Testis (tissue), 2 donors: ENCODE measurements around the gene C16orf90.

Experiments
- POLR2A ChIP-seq: fragments of 450-650 bp; IDR thresholded peaks from one replicate; pipeline ENCODE4 v1.6.1; 2017; ENCODE audit warnings: antibody characterized with exemption, mild to moderate bottlenecking, moderate library complexity
- TF ChIP-seq, protein P1 (sequence below), 3 experiments: fragments of 450-650 bp in 2 of 3; fragments of 200-600 bp in 1 of 3; sonication (generic) in 1 of 3; IDR thresholded peaks; one replicate each; pipeline ENCODE4 v1.5.1; 2016 to 2019; ENCODE audit warnings: antibody characterized with exemption in 3 of 3, mild to moderate bottlenecking in 2 of 3, moderate library complexity in 1 of 3

DNA sequence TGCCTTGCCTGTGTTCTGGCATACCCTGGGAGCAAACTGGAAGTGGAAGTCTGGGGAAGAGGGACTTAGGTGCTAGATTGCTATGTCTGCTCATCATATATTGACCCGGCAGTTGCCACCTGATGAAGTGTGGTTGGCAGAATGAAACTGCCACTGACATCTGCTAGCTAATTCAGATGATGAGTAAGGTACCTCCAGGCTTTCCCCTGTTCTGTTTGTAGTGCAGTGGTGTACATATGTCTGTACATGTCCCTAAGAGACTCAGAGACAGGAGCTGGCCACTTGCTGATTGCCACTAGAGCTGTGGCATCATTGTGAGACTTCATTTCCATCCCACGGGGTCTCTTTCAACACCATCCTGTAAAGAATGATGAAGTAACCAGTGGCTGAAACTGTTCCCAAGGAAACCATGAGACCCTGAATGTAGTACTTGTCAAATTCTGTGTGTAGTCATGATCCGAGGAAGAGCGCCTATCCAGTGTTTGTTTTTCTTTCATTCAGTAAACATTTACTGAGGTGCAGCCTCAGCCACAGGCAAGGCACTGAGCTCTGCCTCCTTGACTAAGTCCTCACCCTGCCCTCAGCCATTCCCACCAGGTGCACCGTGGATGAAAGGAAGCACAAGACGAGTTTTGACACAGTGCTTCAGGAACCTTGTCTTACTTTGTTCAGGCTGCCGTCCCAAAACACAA, 18.7 kb upstream of the C16orf90 start:
- TF ChIP-seq, protein P1, sequence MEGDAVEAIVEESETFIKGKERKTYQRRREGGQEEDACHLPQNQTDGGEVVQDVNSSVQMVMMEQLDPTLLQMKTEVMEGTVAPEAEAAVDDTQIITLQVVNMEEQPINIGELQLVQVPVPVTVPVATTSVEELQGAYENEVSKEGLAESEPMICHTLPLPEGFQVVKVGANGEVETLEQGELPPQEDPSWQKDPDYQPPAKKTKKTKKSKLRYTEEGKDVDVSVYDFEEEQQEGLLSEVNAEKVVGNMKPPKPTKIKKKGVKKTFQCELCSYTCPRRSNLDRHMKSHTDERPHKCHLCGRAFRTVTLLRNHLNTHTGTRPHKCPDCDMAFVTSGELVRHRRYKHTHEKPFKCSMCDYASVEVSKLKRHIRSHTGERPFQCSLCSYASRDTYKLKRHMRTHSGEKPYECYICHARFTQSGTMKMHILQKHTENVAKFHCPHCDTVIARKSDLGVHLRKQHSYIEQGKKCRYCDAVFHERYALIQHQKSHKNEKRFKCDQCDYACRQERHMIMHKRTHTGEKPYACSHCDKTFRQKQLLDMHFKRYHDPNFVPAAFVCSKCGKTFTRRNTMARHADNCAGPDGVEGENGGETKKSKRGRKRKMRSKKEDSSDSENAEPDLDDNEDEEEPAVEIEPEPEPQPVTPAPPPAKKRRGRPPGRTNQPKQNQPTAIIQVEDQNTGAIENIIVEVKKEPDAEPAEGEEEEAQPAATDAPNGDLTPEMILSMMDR (IDR thresholded peaks at IDR 0.05) = no peak
- no peak for TF ChIP-seq POLR2A
